GM19397 (cell line): ENCODE measurements around the gene CFAP100.

Source experiments
- ATAC-seq: cut with Tn5 transposase; IDR thresholded peaks from one replicate; pipeline ENCODE4 v1.9.1; 2021; ENCODE audit warnings: mild to moderate bottlenecking, moderate library complexity; ENCODE audit not compliant: unreplicated experiment

Gene CFAP100

GRCh38 chr3:126399351-126399735 lies 4.6 kb downstream of the CFAP100 start:
- ATAC-seq, result no peak

- ATAC-seq, result no peak
Observed at GRCh38 chr3:126399756-126400155, 5.0 kb downstream of the CFAP100 start.

- no peak for ATAC-seq
Observed at GRCh38 chr3:126401611-126402160, 7.0 kb downstream of the CFAP100 start.

GRCh38 chr3:126402178-126402577 lies 7.5 kb downstream of the CFAP100 start:
- ATAC-seq, result no peak

GRCh38 chr3:126402666-126403302 lies 8.1 kb downstream of the CFAP100 start:
- ATAC-seq, result no peak

GRCh38 chr3:126406389-126407296 lies 11.9 kb downstream of the CFAP100 start:
- ATAC-seq, result no peak

- ATAC-seq, result no peak
Observed at GRCh38 chr3:126407412-126408044, 12.8 kb downstream of the CFAP100 start.

GRCh38 chr3:126408099-126408498 lies 13.4 kb downstream of the CFAP100 start:
- no peak for ATAC-seq

GRCh38 chr3:126412841-126413692 lies 18.4 kb downstream of the CFAP100 start:
- no peak for ATAC-seq

GRCh38 chr3:126413693-126414080 lies 19.0 kb downstream of the CFAP100 start:
- no peak for ATAC-seq

- ATAC-seq, result no peak
Observed at GRCh38 chr3:126414406-126414805, 19.7 kb downstream of the CFAP100 start.

GRCh38 chr3:126414961-126415660 lies 20.4 kb downstream of the CFAP100 start:
- no peak for ATAC-seq

- no peak for ATAC-seq
Observed at GRCh38 chr3:126415661-126416591, 21.2 kb downstream of the CFAP100 start.

GRCh38 chr3:126416943-126417342 lies 22.2 kb downstream of the CFAP100 start:
- no peak for ATAC-seq

GRCh38 chr3:126417515-126417914 lies 22.8 kb downstream of the CFAP100 start:
- ATAC-seq, result no peak

GRCh38 chr3:126417981-126418530 lies 23.3 kb downstream of the CFAP100 start:
- ATAC-seq, result no peak

GRCh38 chr3:126418661-126419131 lies 24.0 kb downstream of the CFAP100 start:
- no peak for ATAC-seq

- ATAC-seq, result no peak
Observed at GRCh38 chr3:126419151-126419703, 24.5 kb downstream of the CFAP100 start.
